ENCODE data around the gene MYO1D. TPM values are rescaled to one million over a fixed set of nuclear protein-coding genes. Genes with fewer than 3 reads are reported as not detected.

MYO1D gene
- total and polyA plus RNA-seq, 2 of the 13 experiments (the other 11 are each of a cell fraction or from before 2014, with no cell fraction given): 13.2 to 17.3 TPM

DNA sequence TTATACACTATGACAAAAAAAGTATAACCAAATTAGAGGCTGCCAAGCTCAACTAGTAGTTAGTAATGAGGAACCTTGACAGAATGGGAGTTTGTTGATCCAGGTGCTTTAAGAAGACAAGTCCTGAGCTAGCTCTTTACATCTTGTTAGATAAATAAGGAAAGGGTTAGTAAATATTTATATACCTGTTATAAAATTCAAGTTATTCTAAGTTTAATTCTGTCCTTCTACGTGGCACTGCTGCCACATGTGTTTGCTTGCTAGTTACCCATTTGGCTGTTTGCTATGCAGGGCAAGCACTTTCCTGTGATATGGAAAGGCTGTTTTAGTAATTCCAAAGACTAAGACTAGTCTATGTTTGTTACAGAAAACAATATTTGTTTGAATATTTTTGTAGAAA is 180.5 kb downstream of the MYO1D start:
- intact Hi-C loops (cut with micrococcal nuclease; ENCODE audit: unreplicated experiment): no loop called here
- Histone ChIP-seq H3K4me1 (ENCODE audit: insufficient read depth, low read length) (no peaks in the 10 kb centered on the region), H3K27me3 (ENCODE audit: control insufficient read depth in 1 of 2, insufficient read depth in 2 of 2, low read length in 2 of 2) (no peaks in the 10 kb centered on the region; a peak in 1 of 5 replicates), H3K4me3 (replicated peaks in 1 of 3; ENCODE audit: insufficient read depth in 1 of 3, low read depth in 2 of 3, low read length in 3 of 3) (no peak overlapping the region), H3K36me3 (replicated peaks in 1 of 2; ENCODE audit: control insufficient read depth in 1 of 2, insufficient read depth in 2 of 2, low read length in 2 of 2) (no peaks in the 10 kb centered on the region), H3K4me2 (ENCODE audit: low read depth, low read length) (no peak overlapping the region), H3K9me3 (ENCODE audit: low read length) (no peaks in the 10 kb centered on the region), H2AFZ (ENCODE audit: low read length) (no peak overlapping the region), H4K20me1 (ENCODE audit: insufficient read depth, low read length) (no peaks in the 10 kb centered on the region), H3K9ac (ENCODE audit: insufficient read depth, low read depth, low read length) (no peak overlapping the region), H3K79me2 (ENCODE audit: insufficient read depth, low read length) (no peaks in the 10 kb centered on the region), H3K27ac (ENCODE audit: extremely low read length, insufficient read depth, low read length) (no peak overlapping the region)
- DNase-seq (ENCODE audit: low spot score) (no peak), ATAC-seq (no peak), FAIRE-seq (no peak)
- POLR2A ChIA-PET: no interaction called here
- in situ Hi-C loops (cut with HindIII; ENCODE audit: extremely low pct_ligation_motif_present, low pct_unique_long_range_greater_than_20kb): no loop called here
- WGBS (ENCODE audit: low lambda C conversion rate): 100% methylated on average over 1 of the region's 1 CpG
- no TSS peak for BruUV-seq (replicated peaks)
- CTCF ChIA-PET (ENCODE audit: low intra/inter-chr PET ratio, low total read pairs): no interaction called here
- TF ChIP-seq FOXA3 (CRISPR knock-in tag; IDR thresholded peaks at IDR 0.05): no peak
- TF ChIP-seq TCF12 (IDR thresholded peaks at IDR 0.05): no peak
- no peak for TF ChIP-seq TCF12 (CRISPR knock-in tag; IDR thresholded peaks at IDR 0.05)
- no peak for TF ChIP-seq ZSCAN22 (CRISPR knock-in tag; IDR thresholded peaks at IDR 0.05)
- no peak for TF ChIP-seq ZNF816 (CRISPR knock-in tag; IDR thresholded peaks at IDR 0.05; ENCODE audit: borderline replicate concordance)
- TF ChIP-seq ZBTB3 (CRISPR knock-in tag; IDR thresholded peaks at IDR 0.05; ENCODE audit: borderline replicate concordance, low read depth): no peak
- TF ChIP-seq, protein P1, sequence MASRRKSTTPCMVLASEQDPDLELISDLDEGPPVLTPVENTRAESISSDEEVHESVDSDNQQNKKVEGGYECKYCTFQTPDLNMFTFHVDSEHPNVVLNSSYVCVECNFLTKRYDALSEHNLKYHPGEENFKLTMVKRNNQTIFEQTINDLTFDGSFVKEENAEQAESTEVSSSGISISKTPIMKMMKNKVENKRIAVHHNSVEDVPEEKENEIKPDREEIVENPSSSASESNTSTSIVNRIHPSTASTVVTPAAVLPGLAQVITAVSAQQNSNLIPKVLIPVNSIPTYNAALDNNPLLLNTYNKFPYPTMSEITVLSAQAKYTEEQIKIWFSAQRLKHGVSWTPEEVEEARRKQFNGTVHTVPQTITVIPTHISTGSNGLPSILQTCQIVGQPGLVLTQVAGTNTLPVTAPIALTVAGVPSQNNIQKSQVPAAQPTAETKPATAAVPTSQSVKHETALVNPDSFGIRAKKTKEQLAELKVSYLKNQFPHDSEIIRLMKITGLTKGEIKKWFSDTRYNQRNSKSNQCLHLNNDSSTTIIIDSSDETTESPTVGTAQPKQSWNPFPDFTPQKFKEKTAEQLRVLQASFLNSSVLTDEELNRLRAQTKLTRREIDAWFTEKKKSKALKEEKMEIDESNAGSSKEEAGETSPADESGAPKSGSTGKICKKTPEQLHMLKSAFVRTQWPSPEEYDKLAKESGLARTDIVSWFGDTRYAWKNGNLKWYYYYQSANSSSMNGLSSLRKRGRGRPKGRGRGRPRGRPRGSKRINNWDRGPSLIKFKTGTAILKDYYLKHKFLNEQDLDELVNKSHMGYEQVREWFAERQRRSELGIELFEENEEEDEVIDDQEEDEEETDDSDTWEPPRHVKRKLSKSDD (CRISPR knock-in tag; IDR thresholded peaks at IDR 0.05; ENCODE audit: low read depth): no peak
- no peak for TF ChIP-seq ZFAT (CRISPR knock-in tag; conservative IDR thresholded peaks at IDR 0.05)
- TF ChIP-seq, protein P2, sequence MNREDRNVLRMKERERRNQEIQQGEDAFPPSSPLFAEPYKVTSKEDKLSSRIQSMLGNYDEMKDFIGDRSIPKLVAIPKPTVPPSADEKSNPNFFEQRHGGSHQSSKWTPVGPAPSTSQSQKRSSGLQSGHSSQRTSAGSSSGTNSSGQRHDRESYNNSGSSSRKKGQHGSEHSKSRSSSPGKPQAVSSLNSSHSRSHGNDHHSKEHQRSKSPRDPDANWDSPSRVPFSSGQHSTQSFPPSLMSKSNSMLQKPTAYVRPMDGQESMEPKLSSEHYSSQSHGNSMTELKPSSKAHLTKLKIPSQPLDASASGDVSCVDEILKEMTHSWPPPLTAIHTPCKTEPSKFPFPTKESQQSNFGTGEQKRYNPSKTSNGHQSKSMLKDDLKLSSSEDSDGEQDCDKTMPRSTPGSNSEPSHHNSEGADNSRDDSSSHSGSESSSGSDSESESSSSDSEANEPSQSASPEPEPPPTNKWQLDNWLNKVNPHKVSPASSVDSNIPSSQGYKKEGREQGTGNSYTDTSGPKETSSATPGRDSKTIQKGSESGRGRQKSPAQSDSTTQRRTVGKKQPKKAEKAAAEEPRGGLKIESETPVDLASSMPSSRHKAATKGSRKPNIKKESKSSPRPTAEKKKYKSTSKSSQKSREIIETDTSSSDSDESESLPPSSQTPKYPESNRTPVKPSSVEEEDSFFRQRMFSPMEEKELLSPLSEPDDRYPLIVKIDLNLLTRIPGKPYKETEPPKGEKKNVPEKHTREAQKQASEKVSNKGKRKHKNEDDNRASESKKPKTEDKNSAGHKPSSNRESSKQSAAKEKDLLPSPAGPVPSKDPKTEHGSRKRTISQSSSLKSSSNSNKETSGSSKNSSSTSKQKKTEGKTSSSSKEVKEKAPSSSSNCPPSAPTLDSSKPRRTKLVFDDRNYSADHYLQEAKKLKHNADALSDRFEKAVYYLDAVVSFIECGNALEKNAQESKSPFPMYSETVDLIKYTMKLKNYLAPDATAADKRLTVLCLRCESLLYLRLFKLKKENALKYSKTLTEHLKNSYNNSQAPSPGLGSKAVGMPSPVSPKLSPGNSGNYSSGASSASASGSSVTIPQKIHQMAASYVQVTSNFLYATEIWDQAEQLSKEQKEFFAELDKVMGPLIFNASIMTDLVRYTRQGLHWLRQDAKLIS (CRISPR knock-in tag; IDR thresholded peaks at IDR 0.05): no peak
- TF ChIP-seq NR0B2 (CRISPR knock-in tag; IDR thresholded peaks at IDR 0.05): no peak
- TF ChIP-seq HOMEZ (CRISPR knock-in tag; IDR thresholded peaks at IDR 0.05; ENCODE audit: low read depth): no peak
- no peak for TF ChIP-seq ZNF720 (CRISPR knock-in tag; IDR thresholded peaks at IDR 0.05)
- no peak for TF ChIP-seq SMAD9 (CRISPR knock-in tag; IDR thresholded peaks at IDR 0.05)

All from HepG2 (cell line).